Measurements from ENCODE around the gene PTGR3.

Gene PTGR3

DNA sequence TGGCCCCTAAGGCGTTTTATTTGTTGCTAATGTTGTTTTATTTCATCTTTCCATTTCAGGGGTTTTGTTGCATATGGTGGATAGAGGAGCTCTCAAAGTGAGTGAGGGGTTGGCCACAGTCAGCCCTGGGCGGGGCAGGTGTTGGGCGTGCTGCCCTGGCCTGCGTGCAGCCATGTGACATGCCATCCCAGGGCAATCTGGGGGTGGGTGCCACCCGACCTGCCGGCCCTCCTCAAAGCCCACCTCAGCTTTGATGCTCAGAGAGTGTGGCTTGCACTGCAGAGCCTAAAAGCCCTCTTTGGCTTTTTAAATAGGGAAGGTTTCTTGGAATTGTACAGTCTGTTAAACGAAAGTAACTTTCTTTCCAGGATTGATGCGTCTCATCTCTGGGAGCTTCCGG lies 20.0 kb upstream of the PTGR3 start:
- Histone ChIP-seq H3K4me3 (ENCODE audit: low read depth, low read length) (no peak overlapping the region), H3K23ac (ENCODE audit: low read length) (no peak overlapping the region), H4K12ac (ENCODE audit: low read depth, low read length) (no peak overlapping the region), H2AFZ (ENCODE audit: insufficient read depth, low read length, poor library complexity) (no peak overlapping the region), H3K4ac (ENCODE audit: low read depth, low read length) (no peak overlapping the region), H2BK5ac (ENCODE audit: low read depth, low read length, poor library complexity) (no peak overlapping the region), H3K79me2 (ENCODE audit: control insufficient read depth, insufficient read depth, low read length, poor library complexity) (no peaks in the 10 kb centered on the region), H3K9me3 (ENCODE audit: insufficient read depth, low read depth, low read length) (no peaks in the 10 kb centered on the region), H3K4me1 (ENCODE audit: control insufficient read depth in 1 of 2, insufficient read depth in 2 of 2, low read length in 2 of 2) (peaks cover 0 to 4% of the 10 kb centered on the region in 2 experiments), H3K27me3 (ENCODE audit: insufficient read depth, low read length) (no peaks in the 10 kb centered on the region), H3K27ac (ENCODE audit: low read depth, low read length) (no peak overlapping the region), H2BK120ac (ENCODE audit: insufficient read depth, low read length, poor library complexity) (no peak overlapping the region), H3K79me1 (ENCODE audit: low read length) (no peaks in the 10 kb centered on the region), H2BK12ac (ENCODE audit: low read length) (no peak overlapping the region), H3K36me3 (ENCODE audit: control insufficient read depth in 1 of 2, insufficient read depth in 2 of 2, low read length in 2 of 2) (no peaks in the 10 kb centered on the region), H2AK5ac (ENCODE audit: low read length) (no peak overlapping the region), H3K18ac (ENCODE audit: low read length) (no peak overlapping the region), H3K4me2 (ENCODE audit: low read length) (no peak overlapping the region), H3K9ac (ENCODE audit: low read length) (no peak overlapping the region), H4K8ac (ENCODE audit: low read depth, low read length) (no peak overlapping the region), H4K91ac (ENCODE audit: low read depth, low read length) (no peak overlapping the region), H3K14ac (ENCODE audit: low read length) (no peak overlapping the region)
- WGBS (ENCODE audit: extremely low coverage, insufficient coverage, insufficient read length): no CpG with 5 or more reads among the region's 9 CpGs
- no peak for DNase-seq

DNA sequence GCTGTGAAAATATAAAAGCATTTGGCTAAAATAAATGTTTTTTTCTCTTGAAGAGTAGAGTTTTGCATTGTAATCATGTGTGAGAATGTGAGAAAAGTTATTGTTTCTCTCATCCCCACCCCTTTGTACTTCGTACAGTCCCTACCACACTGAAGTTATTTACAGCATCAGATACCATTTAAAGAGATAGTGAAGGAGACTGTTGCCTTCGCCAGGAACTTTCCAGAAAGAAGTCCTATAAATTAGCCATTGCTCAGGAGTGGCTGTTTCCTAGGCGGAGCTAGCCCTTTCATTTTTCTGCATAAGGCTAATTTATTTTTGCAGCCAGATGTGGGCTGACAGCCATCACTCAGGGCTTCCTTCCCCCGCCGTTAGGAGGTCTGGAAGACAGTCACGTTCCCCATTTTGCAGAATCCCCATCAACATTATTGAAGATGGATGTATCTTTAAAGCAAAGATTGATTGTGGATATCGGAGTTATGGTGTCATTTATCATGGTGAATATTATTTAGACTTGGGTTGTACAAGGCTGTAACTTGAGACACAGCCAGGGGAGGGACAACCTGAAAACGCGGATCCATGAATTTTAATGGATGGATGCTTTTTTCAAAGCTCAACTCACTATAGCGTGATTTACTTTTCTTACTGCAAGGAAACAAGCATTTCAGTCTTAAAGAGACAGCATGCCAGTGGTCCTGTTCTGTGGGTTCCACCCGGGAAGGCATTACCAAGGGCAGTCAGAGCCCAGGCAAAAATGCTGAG lies 18.8 kb upstream of the PTGR3 start:
- Histone ChIP-seq H3K23ac (ENCODE audit: low read length) (no peak overlapping the region), H3K27ac (ENCODE audit: low read depth, low read length) (no peak overlapping the region), H3K4me3 (ENCODE audit: low read depth, low read length) (no peak overlapping the region), H3K14ac (ENCODE audit: low read length) (no peak overlapping the region), H3K36me3 (ENCODE audit: control insufficient read depth in 1 of 2, insufficient read depth in 2 of 2, low read length in 2 of 2) (no peaks in the 10 kb centered on the region), H2BK120ac (ENCODE audit: insufficient read depth, low read length, poor library complexity) (no peak overlapping the region), H3K4me1 (ENCODE audit: control insufficient read depth in 1 of 2, insufficient read depth in 2 of 2, low read length in 2 of 2) (peaks cover 0 to 4% of the 10 kb centered on the region in 2 experiments), H3K9me3 (ENCODE audit: insufficient read depth, low read depth, low read length) (no peaks in the 10 kb centered on the region), H4K91ac (ENCODE audit: low read depth, low read length) (no peak overlapping the region), H2AK5ac (ENCODE audit: low read length) (no peak overlapping the region), H2BK12ac (ENCODE audit: low read length) (no peak overlapping the region), H4K8ac (ENCODE audit: low read depth, low read length) (no peak overlapping the region), H3K9ac (ENCODE audit: low read length) (no peak overlapping the region), H3K4me2 (ENCODE audit: low read length) (no peak overlapping the region), H3K18ac (ENCODE audit: low read length) (no peak overlapping the region), H3K79me1 (ENCODE audit: low read length) (no peaks in the 10 kb centered on the region), H2AFZ (ENCODE audit: insufficient read depth, low read length, poor library complexity) (no peak overlapping the region), H2BK5ac (ENCODE audit: low read depth, low read length, poor library complexity) (no peak overlapping the region), H3K4ac (ENCODE audit: low read depth, low read length) (no peak overlapping the region), H4K12ac (ENCODE audit: low read depth, low read length) (no peak overlapping the region), H3K27me3 (ENCODE audit: insufficient read depth, low read length) (no peaks in the 10 kb centered on the region), H3K79me2 (ENCODE audit: control insufficient read depth, insufficient read depth, low read length, poor library complexity) (no peaks in the 10 kb centered on the region)
- DNase-seq: no peak
- no CpG with 5 or more reads among the region's 11 CpGs for WGBS (ENCODE audit: extremely low coverage, insufficient coverage, insufficient read length)

DNA sequence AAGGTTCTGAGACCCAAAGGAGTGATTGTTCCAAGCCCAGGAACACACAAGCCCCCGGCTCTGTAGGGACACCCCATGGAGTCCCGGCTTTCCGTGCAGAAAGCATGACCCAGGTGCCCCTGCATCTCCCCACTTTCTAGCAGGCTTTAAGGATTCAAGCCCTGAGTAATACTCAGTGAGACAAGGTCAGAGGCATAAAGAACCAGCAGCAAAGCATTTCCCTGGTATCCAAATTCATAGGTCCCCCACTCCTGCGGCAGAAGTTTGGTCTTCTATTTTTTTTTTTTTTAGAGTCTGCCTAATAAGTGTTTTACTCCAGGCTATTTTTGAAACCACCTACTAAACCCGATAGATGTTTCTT lies 18.0 kb upstream of the PTGR3 start:
- Histone ChIP-seq H4K8ac (ENCODE audit: low read depth, low read length) (no peak overlapping the region), H3K79me1 (ENCODE audit: low read length) (no peaks in the 10 kb centered on the region), H3K4ac (ENCODE audit: low read depth, low read length) (no peak overlapping the region), H4K12ac (ENCODE audit: low read depth, low read length) (no peak overlapping the region), H2AFZ (ENCODE audit: insufficient read depth, low read length, poor library complexity) (no peak overlapping the region), H3K79me2 (ENCODE audit: control insufficient read depth, insufficient read depth, low read length, poor library complexity) (no peaks in the 10 kb centered on the region), H2BK5ac (ENCODE audit: low read depth, low read length, poor library complexity) (no peak overlapping the region), H3K9ac (ENCODE audit: low read length) (no peak overlapping the region), H3K27ac (ENCODE audit: low read depth, low read length) (no peak overlapping the region), H2BK12ac (ENCODE audit: low read length) (no peak overlapping the region), H3K23ac (ENCODE audit: low read length) (no peak overlapping the region), H3K36me3 (ENCODE audit: control insufficient read depth in 1 of 2, insufficient read depth in 2 of 2, low read length in 2 of 2) (no peaks in the 10 kb centered on the region), H3K18ac (ENCODE audit: low read length) (no peak overlapping the region), H3K9me3 (ENCODE audit: insufficient read depth, low read depth, low read length) (no peaks in the 10 kb centered on the region), H3K14ac (ENCODE audit: low read length) (no peak overlapping the region), H3K27me3 (ENCODE audit: insufficient read depth, low read length) (no peaks in the 10 kb centered on the region), H2AK5ac (ENCODE audit: low read length) (no peak overlapping the region), H2BK120ac (ENCODE audit: insufficient read depth, low read length, poor library complexity) (no peak overlapping the region), H3K4me2 (ENCODE audit: low read length) (no peak overlapping the region), H4K91ac (ENCODE audit: low read depth, low read length) (no peak overlapping the region), H3K4me1 (ENCODE audit: control insufficient read depth in 1 of 2, insufficient read depth in 2 of 2, low read length in 2 of 2) (peaks cover 0 to 4% of the 10 kb centered on the region in 2 experiments), H3K4me3 (ENCODE audit: low read depth, low read length) (no peak overlapping the region)
- DNase-seq: no peak
- no CpG with 5 or more reads among the region's 5 CpGs for WGBS (ENCODE audit: extremely low coverage, insufficient coverage, insufficient read length)

- H2AFZ ChIP-seq (ENCODE audit: insufficient read depth, low read length, poor library complexity): no peak overlapping the region
- H3K79me1 ChIP-seq (ENCODE audit: low read length): no peaks in the 10 kb centered on the region
- no peak overlapping the region for H3K14ac ChIP-seq (ENCODE audit: low read length)
- H2BK12ac ChIP-seq (ENCODE audit: low read length): no peak overlapping the region
- H3K9me3 ChIP-seq (ENCODE audit: insufficient read depth, low read depth, low read length): no peaks in the 10 kb centered on the region
- no peak overlapping the region for H3K27ac ChIP-seq (ENCODE audit: low read depth, low read length)
- no peaks in the 10 kb centered on the region for H3K27me3 ChIP-seq (ENCODE audit: insufficient read depth, low read length)
- H3K4me1 ChIP-seq (ENCODE audit: control insufficient read depth in 1 of 2, insufficient read depth in 2 of 2, low read length in 2 of 2): peaks cover 0 to 4% of the 10 kb centered on the region in 2 experiments
- no peak for DNase-seq
- H3K79me2 ChIP-seq (ENCODE audit: control insufficient read depth, insufficient read depth, low read length, poor library complexity): no peaks in the 10 kb centered on the region
- H3K23ac ChIP-seq (ENCODE audit: low read length): no peak overlapping the region
- no peak overlapping the region for H2BK5ac ChIP-seq (ENCODE audit: low read depth, low read length, poor library complexity)
- H3K18ac ChIP-seq (ENCODE audit: low read length): no peak overlapping the region
- H4K8ac ChIP-seq (ENCODE audit: low read depth, low read length): no peak overlapping the region
- H4K12ac ChIP-seq (ENCODE audit: low read depth, low read length): no peak overlapping the region
- no peak overlapping the region for H3K4me2 ChIP-seq (ENCODE audit: low read length)
- no peak overlapping the region for H2BK120ac ChIP-seq (ENCODE audit: insufficient read depth, low read length, poor library complexity)
- no peaks in the 10 kb centered on the region for H3K36me3 ChIP-seq (ENCODE audit: control insufficient read depth in 1 of 2, insufficient read depth in 2 of 2, low read length in 2 of 2)
- no peak overlapping the region for H3K9ac ChIP-seq (ENCODE audit: low read length)
- H3K4ac ChIP-seq (ENCODE audit: low read depth, low read length): no peak overlapping the region
- WGBS (ENCODE audit: extremely low coverage, insufficient coverage, insufficient read length): no CpG with 5 or more reads among the region's 11 CpGs
- H3K4me3 ChIP-seq (ENCODE audit: low read depth, low read length): no peak overlapping the region
- no peak overlapping the region for H4K91ac ChIP-seq (ENCODE audit: low read depth, low read length)
- no peak overlapping the region for H2AK5ac ChIP-seq (ENCODE audit: low read length)
Observed at GRCh38 chr18:75226286-75226955, 17.5 kb upstream of the PTGR3 start.

Data from trophoblast cell (in vitro differentiated cells and primary cell).